ENCODE measurements around the gene CCDC77.
"Not testable (repeated sequence)": the region's sequence is repeated elsewhere in the genome, so short reads cannot be mapped to it uniquely, and the experiment has no call there.

Gene CCDC77
- 12.6 reads per million, percentile 37 among the genes with 10 or more reads in this experiment for total RNA-seq

GRCh38 chr12:401235-402028 lies at the start of gene CCDC77:
CCDC77 (plus strand) TSS chr12:401644; CDS start chr12:409384, 7,740 bp downstream.
- peak; percentile 87 for DNase-seq

- no peak for DNase-seq
These were observed 45.0 kb upstream of the CCDC77 start for GRCh38 chr12:356276-356988.

GRCh38 chr12:359091-359490 lies 42.4 kb upstream of the CCDC77 start:
- DNase-seq, result no peak

GRCh38 chr12:366820-367219 lies 34.6 kb upstream of the CCDC77 start:
- DNase-seq, result no peak

GRCh38 chr12:367972-368371 lies 33.5 kb upstream of the CCDC77 start:
- no peak for DNase-seq

- DNase-seq, result not testable (repeated sequence)
These were observed 30.5 kb upstream of the CCDC77 start for GRCh38 chr12:370739-371485.

- DNase-seq, result no peak
These were observed 14.8 kb upstream of the CCDC77 start for GRCh38 chr12:386651-387050.

GRCh38 chr12:388012-388411 lies 13.4 kb upstream of the CCDC77 start:
- no peak for DNase-seq

- DNase-seq, result peak; percentile 45
These were observed 12.8 kb upstream of the CCDC77 start for GRCh38 chr12:388541-389141.

GRCh38 chr12:389142-390096 lies 12.0 kb upstream of the CCDC77 start, which contains the start of gene KDM5A:
KDM5A (minus strand) TSS chr12:389320; CDS start chr12:389091, 229 bp downstream.
- DNase-seq, result peak; percentile 88

GRCh38 chr12:400828-401227 lies 616 bp upstream of the CCDC77 start:
- DNase-seq, result no peak

GRCh38 chr12:402029-402389 lies 565 bp downstream of the CCDC77 start:
- no peak for DNase-seq

GRCh38 chr12:414859-415258 lies 13.4 kb downstream of the CCDC77 start:
- no peak for DNase-seq

GRCh38 chr12:418432-418831 lies 17.0 kb downstream of the CCDC77 start:
- DNase-seq, result no peak

GRCh38 chr12:422526-422925 lies 21.1 kb downstream of the CCDC77 start:
- DNase-seq, result no peak

- not testable (repeated sequence) for DNase-seq
These were observed 34.3 kb downstream of the CCDC77 start for GRCh38 chr12:435737-436136.

GRCh38 chr12:442235-442884 lies 40.9 kb downstream of the CCDC77 start:
- peak; percentile 32 for DNase-seq

GRCh38 chr12:447141-447540 lies 45.7 kb downstream of the CCDC77 start:
- no peak for DNase-seq

- DNase-seq, result no peak
These were observed 47.8 kb downstream of the CCDC77 start for GRCh38 chr12:449203-449602.

GRCh38 chr12:450438-450837 lies 49.0 kb downstream of the CCDC77 start:
- no peak for DNase-seq

- peak; percentile 38 for DNase-seq
These were observed 51.3 kb downstream of the CCDC77 start for GRCh38 chr12:452667-453210.

All from effector CD4-positive, alpha-beta T cell (primary cell).